ENCODE measurements around the gene CEP44.
"Not testable (repeated sequence)": the region's sequence is repeated elsewhere in the genome, so short reads cannot be mapped to it uniquely, and the experiment has no call there.

Gene CEP44

DNA sequence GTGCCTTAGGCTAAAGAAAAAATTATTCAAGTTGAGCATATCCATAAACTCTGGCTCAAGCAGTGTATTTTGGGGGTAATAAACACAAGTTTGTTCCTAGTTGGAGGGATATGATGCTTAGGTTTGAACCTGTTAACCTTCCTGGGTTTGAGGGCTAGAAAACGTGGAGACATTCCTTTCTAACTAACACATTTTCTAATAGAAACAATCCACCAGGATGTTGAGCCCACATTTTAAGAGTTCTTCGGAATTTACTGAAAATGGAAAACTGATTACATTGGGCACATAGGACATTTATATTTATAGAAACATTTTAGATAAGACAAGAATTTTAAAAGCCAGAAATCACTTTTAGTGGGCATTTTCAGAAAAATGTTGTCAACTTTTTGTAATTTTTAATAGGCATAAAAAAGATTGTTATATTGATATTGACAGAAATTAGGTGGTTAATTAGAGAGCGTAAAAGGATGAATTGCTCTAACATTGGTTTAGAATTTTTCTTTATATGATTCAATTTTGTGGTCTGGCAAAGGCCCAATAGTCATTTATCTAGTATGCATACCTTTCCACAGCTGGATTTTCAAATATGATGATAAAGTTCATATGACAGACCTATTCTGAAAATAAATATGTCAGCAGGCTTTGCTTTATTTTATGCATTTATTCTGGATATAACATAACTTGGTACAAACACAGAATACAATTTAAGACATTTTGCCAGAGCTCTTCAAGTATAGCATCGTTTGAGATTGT lies 49.2 kb downstream of the CEP44 start:
- DNase-seq: no peak

DNA sequence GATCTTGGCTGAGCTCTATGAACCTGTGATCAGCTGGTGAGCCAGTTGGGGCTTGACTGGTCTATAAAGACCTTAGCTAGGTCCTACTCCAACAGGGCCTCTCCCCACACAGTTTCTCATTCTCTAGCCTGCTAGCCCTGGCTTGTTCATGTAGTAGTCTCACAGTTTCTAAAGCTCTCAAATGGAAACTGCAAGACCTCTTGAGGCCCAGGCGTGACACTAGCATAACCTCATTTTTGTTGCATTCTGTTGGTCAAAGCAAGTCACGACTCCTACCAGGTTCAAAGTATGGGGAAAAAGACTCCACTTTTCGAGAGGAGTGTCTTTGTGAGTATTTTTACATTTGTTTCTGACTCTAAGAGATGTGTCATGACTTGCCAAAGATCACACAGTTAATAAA lies 50.9 kb downstream of the CEP44 start:
- DNase-seq: no peak

DNA sequence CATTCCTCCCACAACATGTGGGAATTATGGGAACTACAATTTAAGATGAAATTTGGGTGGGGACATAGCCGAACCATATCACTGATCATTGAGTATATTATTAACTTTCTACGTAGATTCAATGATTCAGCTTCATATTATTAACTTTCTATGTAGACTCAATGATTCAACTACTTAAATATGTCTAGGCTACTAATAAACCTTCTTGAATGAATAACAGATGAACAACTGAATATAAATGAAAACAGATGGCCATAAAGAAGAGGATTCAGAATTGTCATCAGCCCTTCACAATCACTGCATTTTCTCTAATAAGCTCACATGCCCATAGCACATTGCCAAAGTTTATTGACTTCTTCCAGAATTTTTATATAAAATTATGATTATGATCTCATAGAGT lies 57.0 kb downstream of the CEP44 start:
- no peak for DNase-seq

DNA sequence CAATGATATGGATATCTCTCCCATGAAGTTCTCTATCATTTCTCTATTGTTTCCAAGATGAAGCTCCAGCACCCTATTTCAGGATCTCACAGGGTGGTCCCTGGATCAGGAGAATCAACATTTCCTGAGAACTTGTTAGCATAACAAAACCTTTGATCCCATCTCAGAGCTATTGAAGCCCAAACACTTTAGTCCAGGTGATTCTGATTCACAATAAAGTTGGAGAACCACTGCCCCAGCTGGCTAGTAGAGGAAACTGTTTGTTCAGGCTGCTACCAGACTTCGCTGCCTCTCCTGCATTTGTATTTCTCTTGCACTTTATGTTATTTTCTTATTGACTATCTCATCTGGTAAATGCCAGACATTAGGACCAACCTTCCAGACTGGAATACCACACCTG lies 65.4 kb downstream of the CEP44 start:
- DNase-seq: no peak

DNA sequence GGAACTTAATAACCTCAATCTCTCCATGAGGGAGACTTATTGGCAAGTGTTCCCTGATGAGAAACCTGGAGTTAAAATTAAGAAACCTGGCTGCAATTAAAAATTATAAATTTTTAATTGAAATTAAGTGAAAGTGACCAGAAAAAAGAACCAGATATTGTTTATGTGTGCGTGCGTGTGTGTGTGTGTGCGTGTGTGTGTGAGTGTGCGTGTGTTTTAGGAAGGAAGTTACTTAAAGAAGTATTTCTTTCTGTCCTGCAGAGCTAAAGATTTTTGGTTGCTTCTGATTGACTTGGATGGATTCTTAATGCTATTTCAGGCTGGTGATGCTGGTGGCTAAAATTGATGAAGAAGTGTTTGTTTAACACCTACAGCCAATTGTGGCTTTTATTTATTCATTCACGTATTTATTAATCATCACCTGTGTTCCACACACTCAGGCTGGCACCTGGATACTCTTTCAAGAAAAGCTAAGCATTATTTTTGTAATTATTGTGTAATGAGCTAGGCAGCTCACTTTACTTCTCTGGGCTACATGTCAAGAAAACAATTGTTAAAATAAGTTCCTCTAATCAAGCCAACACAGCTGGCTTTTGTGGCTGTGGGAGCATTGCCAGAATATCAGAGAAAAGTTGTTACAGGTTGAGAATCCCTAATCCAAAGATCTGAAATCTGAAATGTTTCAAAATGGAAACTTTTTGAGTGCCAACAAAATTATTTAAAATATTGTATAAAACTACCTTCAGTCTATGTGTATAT lies 68.5 kb downstream of the CEP44 start:
- DNase-seq: no peak

GRCh38 chr4:174357321-174357720 lies 73.6 kb downstream of the CEP44 start:
- no peak for DNase-seq

DNA sequence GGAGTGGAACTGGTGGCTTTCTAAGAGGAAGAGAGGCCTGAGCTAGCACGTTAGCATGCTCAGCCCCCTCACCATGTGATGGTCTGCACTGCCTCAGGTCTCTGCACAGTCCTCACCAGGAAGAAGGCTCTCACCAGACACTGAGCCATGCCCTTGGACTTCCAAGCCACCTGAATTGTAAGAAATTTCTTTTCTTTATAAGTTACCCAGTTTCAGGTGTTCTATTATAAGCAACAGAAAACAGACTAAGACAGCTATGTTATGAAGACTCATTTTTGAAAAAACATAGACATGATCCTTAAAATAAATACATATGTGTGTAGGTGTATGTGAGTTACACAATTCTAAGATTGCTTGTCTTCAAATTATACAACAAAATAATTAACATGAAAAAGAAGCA lies 74.7 kb downstream of the CEP44 start:
- no peak for DNase-seq

DNA sequence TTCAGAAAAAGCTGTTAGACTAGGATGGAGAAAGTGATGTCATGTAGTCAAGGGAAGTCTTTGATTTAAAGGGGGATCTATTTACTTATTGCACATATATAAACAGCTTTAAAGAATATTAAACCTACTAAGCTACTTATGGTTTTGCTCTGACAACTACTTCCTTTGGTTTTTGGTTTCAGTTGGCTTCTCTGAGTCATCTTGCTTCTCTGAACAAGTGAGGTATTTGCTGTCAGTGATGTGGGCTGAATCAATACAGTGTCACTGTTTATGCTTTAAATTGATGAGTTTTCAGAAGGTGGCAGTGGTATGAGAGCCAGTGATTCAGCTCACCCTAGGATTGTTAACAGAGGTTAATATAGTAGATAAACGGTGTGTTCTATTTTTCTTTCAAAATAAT lies 75.1 kb downstream of the CEP44 start:
- DNase-seq: no peak

DNA sequence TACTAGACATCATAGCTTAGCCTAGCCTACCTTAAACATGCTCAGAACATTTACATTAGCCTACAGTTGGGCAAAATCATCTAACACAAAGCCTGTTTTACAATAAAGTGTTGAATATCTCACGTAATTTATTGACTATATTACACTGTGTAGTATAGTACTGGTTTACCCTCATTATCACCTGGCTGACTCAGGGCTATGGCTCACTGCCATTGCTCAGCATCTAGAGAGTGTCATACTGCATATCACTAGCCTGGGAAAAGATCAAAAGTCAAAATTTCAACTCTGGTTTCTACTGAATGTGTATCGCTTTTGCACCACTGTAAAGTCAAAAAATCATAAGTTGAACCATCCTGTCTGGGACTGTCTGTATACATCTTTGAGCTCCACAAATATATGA lies 78.6 kb downstream of the CEP44 start:
- no peak for DNase-seq

DNA sequence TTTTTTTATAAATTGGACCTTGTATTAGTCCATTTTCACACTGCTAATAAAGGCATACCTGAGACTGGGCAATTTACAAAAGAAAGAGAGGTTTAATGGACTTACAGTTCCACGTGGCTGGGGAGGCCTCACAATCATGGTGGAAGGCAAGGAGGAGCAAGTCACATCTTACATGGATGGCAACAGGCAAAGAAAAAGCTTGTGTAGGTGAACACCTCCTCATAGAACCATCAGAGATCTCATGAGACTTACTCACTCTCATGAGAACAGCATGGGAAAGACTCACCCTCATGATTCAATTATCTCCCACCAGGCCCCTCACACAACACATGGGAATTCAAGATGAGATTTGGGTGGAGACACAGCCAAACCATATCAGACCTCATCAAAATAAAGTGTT lies 80.1 kb downstream of the CEP44 start:
- not testable (repeated sequence) for DNase-seq

DNA sequence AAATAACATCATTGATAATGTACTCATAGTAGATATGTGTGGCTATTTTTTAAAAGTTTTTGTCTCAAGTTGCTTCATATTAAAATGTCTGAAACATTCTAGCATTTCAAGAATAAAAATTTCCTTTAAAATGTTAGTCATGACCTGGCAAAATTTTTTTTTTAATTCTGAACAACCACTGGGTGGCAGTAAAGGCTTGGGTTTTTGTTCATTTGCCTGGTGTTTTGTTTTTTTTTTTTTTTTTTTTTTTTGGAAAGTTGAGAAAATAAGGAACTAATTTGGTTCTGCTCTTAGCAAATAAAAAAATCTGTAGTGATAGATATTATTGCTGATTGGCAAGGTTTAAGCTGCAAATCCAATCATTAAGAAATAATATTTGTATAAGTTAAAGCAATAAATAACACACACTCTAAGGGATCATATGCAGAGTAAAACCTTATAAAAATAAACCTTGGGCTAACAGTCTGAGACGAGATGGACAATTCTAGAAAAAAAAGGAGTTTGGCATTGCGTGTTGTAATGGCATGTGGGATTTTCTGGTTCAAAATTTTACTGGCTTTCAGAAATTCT lies 81.4 kb downstream of the CEP44 start:
- DNase-seq: no peak

DNA sequence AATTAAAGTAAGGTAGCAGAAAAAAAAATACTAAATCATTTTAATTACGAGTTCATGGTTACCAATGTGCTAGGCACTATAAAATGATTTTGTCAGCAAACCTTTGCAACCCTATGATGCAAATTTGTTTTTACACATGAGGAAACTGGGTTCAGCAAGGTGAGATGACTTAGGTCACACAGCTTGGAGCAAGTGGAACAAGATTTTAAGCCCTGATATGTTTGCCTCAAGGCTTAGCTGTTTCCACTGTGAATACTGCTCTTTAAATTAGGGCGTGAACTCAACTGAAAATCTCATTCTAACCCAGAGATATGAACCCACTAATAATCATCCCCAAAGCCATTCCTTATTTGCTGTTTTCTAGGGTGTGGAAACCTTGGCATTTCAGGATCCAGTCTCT lies 86.3 kb downstream of the CEP44 start:
- no peak for DNase-seq

- no peak for DNase-seq
Measured at GRCh38 chr4:174373821-174374220, 90.1 kb downstream of the CEP44 start.

- no peak for DNase-seq
Measured at GRCh38 chr4:174375422-174375821, 91.7 kb downstream of the CEP44 start.

GRCh38 chr4:174377613-174378012 lies 93.9 kb downstream of the CEP44 start:
- DNase-seq: no peak

DNA sequence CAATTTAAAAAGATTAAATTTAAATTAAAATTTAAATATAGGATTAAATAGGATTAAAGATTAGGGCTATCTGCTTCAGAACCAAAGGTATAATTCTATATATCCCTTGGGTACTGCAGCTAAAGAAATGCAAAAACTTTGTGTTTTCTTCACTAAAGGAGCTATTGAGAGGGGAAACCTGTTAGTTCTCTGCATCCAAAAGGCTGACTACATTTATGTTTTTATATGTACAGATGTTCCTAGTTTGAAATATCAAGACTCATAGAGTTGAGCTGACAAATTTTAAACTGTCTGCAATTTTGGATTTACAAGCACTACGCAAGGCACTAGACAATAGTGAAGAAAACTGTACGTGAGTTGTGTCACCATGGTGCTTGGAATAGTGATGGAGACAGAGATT lies 95.2 kb downstream of the CEP44 start:
- no peak for DNase-seq

- DNase-seq: not testable (repeated sequence)
Measured at GRCh38 chr4:174380206-174380605, 96.5 kb downstream of the CEP44 start.

DNA sequence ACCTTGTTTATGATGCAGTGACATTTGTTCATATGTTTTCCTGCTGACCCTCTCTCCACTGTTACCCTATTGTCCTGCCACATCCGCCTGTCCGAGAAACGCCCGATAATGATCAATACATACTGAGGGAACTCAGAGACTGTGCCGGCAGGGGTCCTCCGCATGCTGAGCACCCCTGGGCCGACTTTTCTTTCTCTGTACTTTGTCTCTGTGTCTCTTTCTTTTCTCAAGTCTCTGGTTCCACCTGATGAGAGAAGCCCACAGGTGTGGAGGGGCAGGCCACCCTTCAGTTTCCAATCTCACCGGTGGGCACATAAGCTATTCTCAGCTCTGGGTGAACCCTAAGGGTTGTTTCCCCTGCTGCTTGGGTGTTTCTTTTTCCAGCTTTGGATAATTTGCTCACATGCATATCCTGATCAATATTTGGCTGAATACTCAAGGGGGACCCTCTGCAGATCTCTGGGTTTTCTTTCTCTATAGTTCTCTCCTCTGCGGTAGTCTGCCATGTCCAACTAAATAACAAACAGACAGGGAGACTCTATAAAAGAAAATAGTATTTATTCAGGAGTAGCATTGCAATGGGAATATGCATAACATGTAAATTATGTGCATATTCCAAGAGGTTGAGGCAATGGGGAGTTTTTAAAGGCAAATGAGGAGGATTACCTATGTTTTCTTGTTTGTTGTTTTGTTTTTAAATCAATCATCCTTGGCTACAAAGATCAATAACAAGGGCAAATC lies 97.2 kb downstream of the CEP44 start:
- no peak for DNase-seq

GRCh38 chr4:174381440-174381800 lies 97.7 kb downstream of the CEP44 start:
- no peak for DNase-seq

All from activated T-cell treated with anti-CD3 and anti-CD28 coated beads, Interleukin-2, amount 50 U/mL, for 48 hours (primary cell).